NCI-H510A treated with DMSO at 0.1 percent for 48 hours (cell line): ENCODE measurements around the gene C9orf50.
"Not testable (repeated sequence)": the region's sequence is repeated elsewhere in the genome, so short reads cannot be mapped to it uniquely, and the experiment has no call there.

Source experiments
- DNase-seq: peaks from one replicate; lab custom pipeline; 2025; lab: John Stamatoyannopoulos, UW

The C9orf50 gene

GRCh38 chr9:129647635-129648034 is 26.7 kb upstream of the C9orf50 start:
- no peak for DNase-seq

- no peak for DNase-seq
Measured at GRCh38 chr9:129646654-129647053, 25.8 kb upstream of the C9orf50 start.

GRCh38 chr9:129646252-129646651 is 25.4 kb upstream of the C9orf50 start:
- DNase-seq, result no peak

- no peak for DNase-seq
Measured at GRCh38 chr9:129644902-129645301, 24.0 kb upstream of the C9orf50 start.

- DNase-seq, result no peak
Measured at GRCh38 chr9:129644365-129644764, 23.5 kb upstream of the C9orf50 start.

GRCh38 chr9:129643706-129644105 is 22.8 kb upstream of the C9orf50 start:
- DNase-seq, result no peak

- DNase-seq, result peak; percentile 87
Measured at GRCh38 chr9:129641750-129642585, 21.1 kb upstream of the C9orf50 start, which contains the start of gene ASB6. Gene ASB6 (minus strand): TSS chr9:129642151. CDS start chr9:129641999, 152 bp downstream.

GRCh38 chr9:129640871-129641749 is 20.2 kb upstream of the C9orf50 start:
- DNase-seq, result no peak

GRCh38 chr9:129640086-129640870 is 19.4 kb upstream of the C9orf50 start:
- no peak for DNase-seq

- DNase-seq, result no peak
Measured at GRCh38 chr9:129639756-129640085, 18.8 kb upstream of the C9orf50 start.

- no peak for DNase-seq
Measured at GRCh38 chr9:129639034-129639630, 18.2 kb upstream of the C9orf50 start.

GRCh38 chr9:129637673-129638439 is 17.0 kb upstream of the C9orf50 start:
- DNase-seq, result no peak

- no peak for DNase-seq
Measured at GRCh38 chr9:129637102-129637501, 16.2 kb upstream of the C9orf50 start.

- DNase-seq, result not testable (repeated sequence)
Measured at GRCh38 chr9:129636343-129636742, 15.4 kb upstream of the C9orf50 start.

GRCh38 chr9:129635099-129636065 is 14.5 kb upstream of the C9orf50 start:
- no peak for DNase-seq

- no peak for DNase-seq
Measured at GRCh38 chr9:129633848-129634247, 12.9 kb upstream of the C9orf50 start.

- DNase-seq, result no peak
Measured at GRCh38 chr9:129633207-129633606, 12.3 kb upstream of the C9orf50 start.

GRCh38 chr9:129632460-129632859 is 11.6 kb upstream of the C9orf50 start:
- no peak for DNase-seq

GRCh38 chr9:129631674-129632129 is 10.8 kb upstream of the C9orf50 start:
- no peak for DNase-seq
